ENCODE measurements around the gene TRIM67.

The TRIM67 gene

GRCh38 chr1:231200388-231201031 is 38.7 kb downstream of the TRIM67 start:
- H3K27ac ChIP-seq (ENCODE audit: extremely low read depth, low read depth, low read length): no peak overlapping the region
- POLR2A ChIA-PET: no interaction called here
- H3K4me1 ChIP-seq (ENCODE audit: control insufficient read depth, insufficient read depth, low read length): no peaks in the 10 kb centered on the region
- H3K4me3 ChIP-seq (ENCODE audit: low read depth, low read length): no peak overlapping the region
- no peaks in the 10 kb centered on the region for H3K9me3 ChIP-seq (ENCODE audit: control insufficient read depth, insufficient read depth, low read depth, low read length)
- CTCF ChIA-PET: interaction anchor here (1.2 kb wide), 1 partner anchor 10 kb away, joined by 3 read pairs; no protein-coding TSS in a partner anchor
- H3K36me3 ChIP-seq (ENCODE audit: control insufficient read depth in 2 of 2, insufficient read depth in 1 of 2, low read length in 2 of 2): no peaks in the 10 kb centered on the region
- TF ChIP-seq HOXC10 (CRISPR knock-in tag; IDR thresholded peaks at IDR 0.05) (no peak), ZNF629 (tag by site-specific recombination; IDR thresholded peaks at IDR 0.05) (0 out of 2 replicates have a peak, but pooled peaks have one; percentile 21), FEZF1 (tag by site-specific recombination; IDR thresholded peaks at IDR 0.05) (peak; percentile 22; the same call in 1 of the 2 replicates), ZBTB21 (tag by site-specific recombination; IDR thresholded peaks at IDR 0.05) (peak; percentile 87), ZNF596 (tag by site-specific recombination; IDR thresholded peaks at IDR 0.05) (no peak), ZNF302 (tag by site-specific recombination; IDR thresholded peaks at IDR 0.05; ENCODE audit: low read depth) (no peak), ZNF449 (tag by site-specific recombination; IDR thresholded peaks at IDR 0.05) (no peak), ZNF335 (tag by site-specific recombination; conservative IDR thresholded peaks at IDR 0.05) (peak; percentile 48), KLF17 (tag by site-specific recombination; IDR thresholded peaks at IDR 0.05) (no peak), ZNF660 (tag by site-specific recombination; IDR thresholded peaks at IDR 0.05) (peak; percentile 59), ZNF692 (tag by site-specific recombination; IDR thresholded peaks at IDR 0.05) (peak; percentile 75), ZNF518A (tag by site-specific recombination; conservative IDR thresholded peaks at IDR 0.05; ENCODE audit: low read depth) (peak; percentile 58), ATF2 (tag by site-specific recombination; IDR thresholded peaks at IDR 0.05; ENCODE audit: low read depth) (peak; percentile 87), ZNF24 (tag by site-specific recombination; IDR thresholded peaks at IDR 0.05) (peak; percentile 71)
